GM11168 (cell line): ENCODE results near the gene CREBRF.
"Not testable (repeated sequence)": the region's sequence is repeated elsewhere in the genome, so short reads cannot be mapped to it uniquely, and the experiment has no call there.

Experiments used
- in situ Hi-C: fragments of 300-500 bp; cut with MboI; formaldehyde crosslinking; loops from one replicate; pipeline ENCODE4 v1.12.0; 2022; ENCODE audit warnings: low sequenced_read_pairs; ENCODE audit not compliant: unreplicated experiment

The CREBRF gene

GRCh38 chr5:173055983-173056782, at the start of gene CREBRF:
Gene CREBRF (plus strand): TSS chr5:173056352. CDS start chr5:173080776, 24,424 bp downstream.
- in situ Hi-C loops, result no loop called here

GRCh38 chr5:173010021-173010420, 46.1 kb upstream of the CREBRF start:
- in situ Hi-C loops, result no loop called here

- in situ Hi-C loops, result no loop called here
These were observed 45.3 kb upstream of the CREBRF start for GRCh38 chr5:173010547-173011464.

- in situ Hi-C loops, result no loop called here
These were observed 44.6 kb upstream of the CREBRF start for GRCh38 chr5:173011566-173011965.

GRCh38 chr5:173012882-173013281, 43.3 kb upstream of the CREBRF start:
- in situ Hi-C loops, result no loop called here

- in situ Hi-C loops, result no loop called here
These were observed 41.5 kb upstream of the CREBRF start for GRCh38 chr5:173014671-173015070.

- in situ Hi-C loops, result no loop called here
These were observed 41.0 kb upstream of the CREBRF start for GRCh38 chr5:173015192-173015591.

- in situ Hi-C loops, result no loop called here
These were observed 40.3 kb upstream of the CREBRF start for GRCh38 chr5:173015598-173016455.

- in situ Hi-C loops, result no loop called here
These were observed 39.5 kb upstream of the CREBRF start for GRCh38 chr5:173016598-173017046.

GRCh38 chr5:173017087-173017486, 39.1 kb upstream of the CREBRF start:
- in situ Hi-C loops, result not testable (repeated sequence)

- in situ Hi-C loops, result no loop called here
These were observed 37.8 kb upstream of the CREBRF start for GRCh38 chr5:173018358-173018757.

GRCh38 chr5:173020154-173020581, 36.0 kb upstream of the CREBRF start:
- in situ Hi-C loops, result no loop called here

- in situ Hi-C loops, result no loop called here
These were observed 35.5 kb upstream of the CREBRF start for GRCh38 chr5:173020643-173021042.

- in situ Hi-C loops, result no loop called here
These were observed 30.5 kb upstream of the CREBRF start for GRCh38 chr5:173025651-173026050.

- in situ Hi-C loops, result no loop called here
These were observed 28.2 kb upstream of the CREBRF start for GRCh38 chr5:173027905-173028304.

- in situ Hi-C loops, result no loop called here
These were observed 27.3 kb upstream of the CREBRF start for GRCh38 chr5:173028811-173029327.

- in situ Hi-C loops, result no loop called here
These were observed 26.6 kb upstream of the CREBRF start for GRCh38 chr5:173029499-173029921.

GRCh38 chr5:173032096-173032495, 24.1 kb upstream of the CREBRF start:
- in situ Hi-C loops, result not testable (repeated sequence)

GRCh38 chr5:173032730-173033129, 23.4 kb upstream of the CREBRF start:
- in situ Hi-C loops, result no loop called here

GRCh38 chr5:173033923-173034322, 22.2 kb upstream of the CREBRF start:
- in situ Hi-C loops, result no loop called here
